HEK293 (cell line): ENCODE results near the gene SEC11A.

ENCODE experiments used
- CTCF ChIA-PET: fragments of 350-600 bp; formaldehyde crosslinking; extraction: SDS; loops from one replicate; lab custom pipeline; 2021; ENCODE audit warnings: antibody characterized with exemption; lab: Yijun Ruan, JAX
- POLR2A ChIA-PET: fragments of 300-600 bp; formaldehyde crosslinking; extraction: SDS; loops from one replicate; lab custom pipeline; 2020; ENCODE audit warnings: antibody characterized with exemption, inconsistent platforms; lab: Yijun Ruan, JAX
- H3K27ac ChIP-seq: fragments of 200-500 bp; sonication (Bioruptor generic); 2 replicates; pipeline ENCODE4 v1.5.1; 2014; ENCODE audit warnings: low read depth, low read length, control low read depth, inconsistent platforms; ENCODE audit errors: extremely low read depth
- H3K36me3 ChIP-seq, 2 experiments: fragments of 200-500 bp in 1 of 2; sonication (Bioruptor generic) in 1 of 2; 1 replicate in 1 of 2; 2 replicates in 1 of 2; pipeline ENCODE4 v1.5.1; 2014 to 2017; ENCODE audit warnings: inconsistent platforms in 2 of 2, low read length in 2 of 2; ENCODE audit not compliant: control insufficient read depth in 2 of 2, insufficient read depth in 1 of 2
- H3K4me1 ChIP-seq: fragments of 200-500 bp; sonication (Bioruptor generic); 2 replicates; pipeline ENCODE4 v1.5.1; 2014; ENCODE audit warnings: mild to moderate bottlenecking, low read length, inconsistent platforms; ENCODE audit not compliant: control insufficient read depth, insufficient read depth
- H3K4me3 ChIP-seq: 2 replicates; pipeline ENCODE4 v1.5.1; 2011; ENCODE audit warnings: low read depth, mild to moderate bottlenecking, control low read depth, low read length, moderate library complexity
- H3K9me3 ChIP-seq: fragments of 200-500 bp; sonication (Bioruptor generic); 2 replicates; pipeline ENCODE4 v1.5.1; 2014; ENCODE audit warnings: low read depth, low read length, inconsistent platforms; ENCODE audit not compliant: control insufficient read depth, insufficient read depth
- ELK4 ChIP-seq: IDR thresholded peaks from 2 replicates; pipeline ENCODE4 v1.6.1; 2011; ENCODE audit warnings: mild to moderate bottlenecking, low read depth, low read length, borderline replicate concordance
- HOXD13 ChIP-seq: sonication (generic); formaldehyde crosslinking; IDR thresholded peaks from 2 replicates; pipeline ENCODE4 v1.8.0; 2022; ENCODE audit warnings: missing genetic modification reagents, borderline replicate concordance
- INSM2 ChIP-seq: fragments of 450-650 bp; formaldehyde crosslinking; IDR thresholded peaks from 2 replicates; pipeline ENCODE4 v1.5.1; 2016; ENCODE audit warnings: missing biosample characterization, missing genetic modification characterization
- KLF9 ChIP-seq: fragments of 450-650 bp; formaldehyde crosslinking; IDR thresholded peaks from 2 replicates; pipeline ENCODE4 v1.5.1; 2016; ENCODE audit warnings: missing biosample characterization, missing genetic modification characterization, low read depth
- OVOL3 ChIP-seq: fragments of 450-650 bp; formaldehyde crosslinking; IDR thresholded peaks from 2 replicates; pipeline ENCODE4 v1.5.1; 2016; ENCODE audit warnings: missing biosample characterization, missing genetic modification characterization
- PRDM1 ChIP-seq: fragments of 450-650 bp; formaldehyde crosslinking; IDR thresholded peaks from 2 replicates; pipeline ENCODE4; 2016; ENCODE audit warnings: missing biosample characterization, missing genetic modification characterization
- REST ChIP-seq: fragments of 450-650 bp; formaldehyde crosslinking; IDR thresholded peaks from 2 replicates; pipeline ENCODE4 v1.5.1; 2016; ENCODE audit warnings: missing biosample characterization, missing genetic modification characterization
- SP2 ChIP-seq: fragments of 450-650 bp; formaldehyde crosslinking; IDR thresholded peaks from 2 replicates; pipeline ENCODE4 v1.5.1; 2016; ENCODE audit warnings: missing biosample characterization, missing genetic modification characterization
- ZBTB26 ChIP-seq: fragments of 450-650 bp; formaldehyde crosslinking; optimal IDR thresholded peaks from 2 replicates; pipeline ENCODE3; 2016; ENCODE audit warnings: missing biosample characterization, mild to moderate bottlenecking, missing genetic modification characterization
- ZBTB6 ChIP-seq: fragments of 450-650 bp; formaldehyde crosslinking; IDR thresholded peaks from 2 replicates; pipeline ENCODE4 v1.5.1; 2017; ENCODE audit warnings: missing biosample characterization, missing genetic modification characterization
- ZBTB8A ChIP-seq: fragments of 450-650 bp; formaldehyde crosslinking; IDR thresholded peaks from 2 replicates; pipeline ENCODE4 v1.5.1; 2016; ENCODE audit warnings: missing biosample characterization, missing genetic modification characterization
- ZFP3 ChIP-seq: fragments of 450-650 bp; formaldehyde crosslinking; IDR thresholded peaks from 2 replicates; pipeline ENCODE4 v1.5.1; 2016; ENCODE audit warnings: low read depth, missing biosample characterization, missing genetic modification characterization
- ZNF121 ChIP-seq: fragments of 450-650 bp; formaldehyde crosslinking; IDR thresholded peaks from 2 replicates; pipeline ENCODE4 v1.5.1; 2016; ENCODE audit warnings: missing biosample characterization, missing genetic modification characterization
- ZNF146 ChIP-seq: fragments of 450-650 bp; formaldehyde crosslinking; IDR thresholded peaks from 2 replicates; pipeline ENCODE4 v1.5.1; 2016; ENCODE audit warnings: missing biosample characterization, missing genetic modification characterization
- ZNF341 ChIP-seq: fragments of 450-650 bp; formaldehyde crosslinking; IDR thresholded peaks from 2 replicates; pipeline ENCODE4; 2016; ENCODE audit warnings: low read depth, missing biosample characterization, missing genetic modification characterization
- ZNF366 ChIP-seq: fragments of 450-650 bp; formaldehyde crosslinking; conservative IDR thresholded peaks from 2 replicates; pipeline ENCODE4 v1.5.1; 2016; ENCODE audit warnings: missing biosample characterization, missing genetic modification characterization
- ZNF416 ChIP-seq: fragments of 450-650 bp; formaldehyde crosslinking; IDR thresholded peaks from 2 replicates; pipeline ENCODE4 v1.5.1; 2016; ENCODE audit warnings: missing biosample characterization, missing genetic modification characterization
- ZNF449 ChIP-seq: fragments of 450-650 bp; formaldehyde crosslinking; IDR thresholded peaks from 2 replicates; pipeline ENCODE4 v1.5.1; 2017; ENCODE audit warnings: missing biosample characterization, mild to moderate bottlenecking, missing genetic modification characterization, moderate library complexity
- ZNF48 ChIP-seq: fragments of 450-650 bp; formaldehyde crosslinking; IDR thresholded peaks from 2 replicates; pipeline ENCODE4 v1.5.1; 2016; ENCODE audit warnings: missing biosample characterization, missing genetic modification characterization
- ZNF513 ChIP-seq: fragments of 450-650 bp; IDR thresholded peaks from 2 replicates; pipeline ENCODE4 v1.5.1; 2018; ENCODE audit warnings: missing biosample characterization, missing genetic modification characterization
- ZNF596 ChIP-seq: fragments of 450-650 bp; IDR thresholded peaks from 2 replicates; pipeline ENCODE4 v1.5.0; 2018; ENCODE audit warnings: missing biosample characterization, mild to moderate bottlenecking, missing genetic modification characterization, moderate library complexity
- ZNF629 ChIP-seq: fragments of 450-650 bp; formaldehyde crosslinking; IDR thresholded peaks from 2 replicates; pipeline ENCODE4 v1.5.1; 2017; ENCODE audit warnings: missing biosample characterization, missing genetic modification characterization
- ZNF843 ChIP-seq: fragments of 450-650 bp; formaldehyde crosslinking; IDR thresholded peaks from 2 replicates; pipeline ENCODE4 v1.5.1; 2016; ENCODE audit warnings: missing biosample characterization, missing genetic modification characterization

Gene SEC11A

GRCh38 chr15:84716036-84716732 is at the start of gene SEC11A:
SEC11A (minus strand) TSS chr15:84716139; CDS start chr15:84716075, 64 bp downstream.
- ChIA-PET POLR2A (interaction anchor here (0.5 to 3.7 kb wide), 35 partner anchors 9 to 265 kb away, joined by 3 to 64 read pairs (median 5); partner anchors contain the start of genes WDR73 and ZSCAN2), CTCF (interaction anchor here (0.7 to 1.4 kb wide), 10 partner anchors 13 to 212 kb away, joined by 3 to 4 read pairs (median 3); partner anchors contain the start of gene WDR73)
- Histone ChIP-seq H3K9me3 (no peaks in the 10 kb centered on the region), H3K36me3 (peaks cover 4 to 14% of the 10 kb centered on the region in 2 experiments; a peak in 2 of 3 replicates), H3K4me3 (peak within 1 kb of the TSS; percentile 78), H3K4me1 (peaks cover 3% of the 10 kb centered on the region; the same call in 1 of the 2 replicates), H3K27ac (peak within 1 kb of the TSS; percentile 79)
- TF ChIP-seq ZBTB8A (tag by site-specific recombination) (peak; percentile 81), ZNF843 (tag by site-specific recombination) (peak; percentile 23), ZNF449 (tag by site-specific recombination) (peak; percentile 68), REST (0 out of 2 replicates have a peak, but pooled peaks have one; percentile 32), ZBTB6 (tag by site-specific recombination) (peak; percentile 53; the same call in 1 of the 2 replicates), PRDM1 (tag by site-specific recombination) (peak; percentile 98), ZNF366 (tag by site-specific recombination) (peak; percentile 99), ZNF146 (0 out of 2 replicates have a peak, but pooled peaks have one; percentile 31), ZNF121 (tag by site-specific recombination) (0 out of 2 replicates have a peak, but pooled peaks have one; percentile 42), ZNF596 (tag by site-specific recombination) (no peak), OVOL3 (peak; percentile 55), ZNF341 (tag by site-specific recombination) (peak; percentile 93), ZFP3 (tag by site-specific recombination) (no peak), ZBTB26 (tag by site-specific recombination) (peak; percentile 91), ELK4 (peak; percentile 88), SP2 (tag by site-specific recombination) (peak; percentile 98), KLF9 (peak; percentile 91), ZNF513 (no peak), ZNF629 (tag by site-specific recombination) (peak; percentile 39; the same call in 1 of the 2 replicates), ZNF48 (tag by site-specific recombination) (no peak), ZNF416 (tag by site-specific recombination) (no peak), INSM2 (tag by site-specific recombination) (peak; percentile 78), HOXD13 (CRISPR knock-in tag) (0 out of 2 replicates have a peak, but pooled peaks have one; percentile 55)
